Psoas muscle (tissue), 8 donors: ENCODE data around the gene PGBD5. TPM values are rescaled to one million over a fixed set of nuclear protein-coding genes. Genes with fewer than 3 reads are reported as not detected.
A peak's percentile ranks its signal among the peaks of the same experiment; 100 is the strongest.

Experiments used
- ATAC-seq, 4 donors: fragments of 200-7000 bp; cut with Tn5 transposase; one replicate each; pipeline ENCODE4 v1.9.1; 2020; ENCODE audit warnings: moderate library complexity in 3 of 4, mild to moderate bottlenecking in 2 of 4
- DNase-seq, 2 donors: peaks; one replicate each; pipeline ENCODE4 v3.0.0-alpha.2; 2020
- H3K27ac ChIP-seq: fragments of 200-600 bp; one replicate; pipeline ENCODE4 v1.8.0; 2022
- H3K27me3 ChIP-seq, 3 donors: fragments of 200-600 bp in 1 of 3; one replicate each; pipeline versions ENCODE4 v1.6.1 to v1.8.0; 2013 to 2022; ENCODE audit warnings: low read length in 2 of 3, mild to moderate bottlenecking in 2 of 3, moderate library complexity in 1 of 3; ENCODE audit not compliant: insufficient read depth in 3 of 3
- H3K36me3 ChIP-seq, 2 donors: fragments of 200-600 bp in 1 of 2; one replicate each; pipeline versions ENCODE4 v1.6.1 to v1.8.0; 2013 to 2022; ENCODE audit warnings: low read depth in 1 of 2, mild to moderate bottlenecking in 1 of 2, moderate library complexity in 1 of 2; ENCODE audit not compliant: insufficient read depth in 1 of 2
- H3K4me1 ChIP-seq: fragments of 200-600 bp; one replicate; pipeline ENCODE4 v1.8.0; 2022
- H3K4me3 ChIP-seq: fragments of 200-600 bp; one replicate; pipeline ENCODE4 v1.8.0; 2022; ENCODE audit warnings: mild to moderate bottlenecking
- H3K9me3 ChIP-seq: fragments of 200-600 bp; one replicate; pipeline ENCODE4 v1.8.0; 2022
- CTCF ChIP-seq: fragments of 200-600 bp; IDR thresholded peaks from one replicate; pipeline ENCODE4 v1.8.0; 2022; ENCODE audit warnings: antibody characterized with exemption
- WGBS, 3 donors: extraction: QIAGEN DNeasy Blood & Tissue Kit; methylation state at CpG; one replicate each; pipeline versions ENCODE4 v1.1.6 to v1.1.7; 2013; 5-methylcytosine and 5-hydroxymethylcytosine counted together
- intact Hi-C, 2 donors: fragments of 100-400 bp; cut with DNase I; formaldehyde crosslinking; loops; one replicate each; pipeline versions ENCODE4 v1.11.0 to v1.14.2; 2022
- polyA plus RNA-seq, 3 donors: library from polyadenylated mRNA; stranded (reverse); fragments of 200-250 nt; gene quantifications; one replicate each; pipeline ENCODE4 v1.2.3, GENCODE V29; 2013
- total RNA-seq, 4 donors: library from RNA; stranded (reverse); fragmentation: NEBNext Ultra II Directional in 2 of 4; extraction: Animal tissue kit (Norgen Biotek cat#: 25700) in 2 of 4; gene quantifications; one replicate each; pipeline versions ENCODE4 v1.2.1 to v1.2.4, GENCODE V29; 2021 to 2023
- donor health status: healthy with polysubstance abuse.
- donor health status: DM: no; HTN: no; CAD: no; lungs with moderate emphysema.
- donor health status: Bipolar disorder and iron deficiency.
- donor health status: healthy.
- donor health status: DM: yes; HTN: yes; CAD: no.
- donor health status: DM: no; HTN: no; CAD: no.
- donor health status: DM: no; HTN: no; CAD: no.
- donor health status: DM: yes; HTN: yes; CAD: no.

The PGBD5 gene
- total and polyA plus RNA-seq, 7 donors = 2.1 to 9.8 (median 4.5) TPM

- DNase-seq (no peak), ATAC-seq (peak in 1 of 4 donors; percentile 33)
- no peak overlapping the region for H3K27ac ChIP-seq
- H3K36me3 ChIP-seq = no peaks in the 10 kb centered on the region
- H3K27me3 ChIP-seq = peaks cover 0 to 2% (median 0%) of the 10 kb centered on the region in 3 donors
- intact Hi-C loops = no loop called here
- WGBS, 3 donors = 56 to 67% (median 57%) methylated on average over 20 of the region's 20 CpGs
- H3K4me3 ChIP-seq = no peak overlapping the region
- no peaks in the 10 kb centered on the region for H3K4me1 ChIP-seq
- H3K9me3 ChIP-seq = no peaks in the 10 kb centered on the region
- no peak for TF ChIP-seq CTCF
These were observed 34.2 kb downstream of the PGBD5 start for GRCh38 chr1:230391776-230392535.

GRCh38 chr1:230390371-230390770 lies 35.8 kb downstream of the PGBD5 start:
- ATAC-seq (no peak), DNase-seq (no peak)
- H3K36me3 ChIP-seq = no peaks in the 10 kb centered on the region
- no peak for TF ChIP-seq CTCF
- 91 to 95% (median 92%) methylated on average over 2 of the region's 2 CpGs for WGBS, 3 donors
- no peaks in the 10 kb centered on the region for H3K4me1 ChIP-seq
- H3K27me3 ChIP-seq = peaks cover 0 to 2% (median 0%) of the 10 kb centered on the region in 3 donors
- intact Hi-C loops = no loop called here
- no peaks in the 10 kb centered on the region for H3K9me3 ChIP-seq
- H3K27ac ChIP-seq = no peak overlapping the region
- H3K4me3 ChIP-seq = no peak overlapping the region

GRCh38 chr1:230387876-230388275 lies 38.3 kb downstream of the PGBD5 start:
- 95 to 97% (median 96%) methylated on average over 12 of the region's 12 CpGs for WGBS, 3 donors
- intact Hi-C loops = no loop called here
- no peaks in the 10 kb centered on the region for H3K4me1 ChIP-seq
- ATAC-seq (no peak), DNase-seq (no peak)
- H3K4me3 ChIP-seq = no peak overlapping the region
- no peaks in the 10 kb centered on the region for H3K36me3 ChIP-seq
- no peaks in the 10 kb centered on the region for H3K9me3 ChIP-seq
- no peaks in the 10 kb centered on the region for H3K27me3 ChIP-seq
- H3K27ac ChIP-seq = no peak overlapping the region
- no peak for TF ChIP-seq CTCF

- Histone ChIP-seq H3K4me3 (no peak overlapping the region), H3K4me1 (no peaks in the 10 kb centered on the region), H3K36me3 (no peaks in the 10 kb centered on the region), H3K27ac (no peak overlapping the region), H3K27me3 (no peaks in the 10 kb centered on the region), H3K9me3 (no peaks in the 10 kb centered on the region)
- TF ChIP-seq CTCF = no peak
- ATAC-seq = no peak
- WGBS, 3 donors = 94 to 100% (median 95%) methylated on average over 2 of the region's 2 CpGs
- intact Hi-C loops = no loop called here
- no peak for DNase-seq
These were observed 38.8 kb downstream of the PGBD5 start for GRCh38 chr1:230387296-230387695.
